OCI-LY3 (cell line): ENCODE data around the gene TP53BP1.

Experiments
- H2AFZ ChIP-seq: fragments of 200-600, 300-600 bp; shearing (Covaris generic); 2 replicates; pipeline ENCODE4 v1.6.0; 2014; ENCODE audit warnings: antibody characterized with exemption, low read depth, low read length
- H3K27ac ChIP-seq: fragments of 200-600, 300-600 bp; sonication (generic); 2 replicates; pipeline ENCODE4 v1.5.1; 2014; ENCODE audit warnings: mild to moderate bottlenecking, low read length, moderate library complexity, mixed read lengths
- H3K27me3 ChIP-seq: fragments of 200-600, 300-600 bp; sonication (generic); 2 replicates; pipeline ENCODE4 v1.6.1; 2014; ENCODE audit warnings: low read depth, low read length, mixed read lengths
- H3K36me3 ChIP-seq: fragments of 200-600, 300-600 bp; sonication (generic); replicated peaks from 2 replicates; pipeline ENCODE3; 2014; ENCODE audit warnings: low read depth, low read length, mixed read lengths
- H3K4me1 ChIP-seq: fragments of 300-600, 200-600 bp; sonication (generic); 2 replicates; pipeline ENCODE4 v1.6.1; 2014; ENCODE audit warnings: low read length, mixed read lengths
- H3K4me2 ChIP-seq: fragments of 200-600, 300-600 bp; sonication (generic); 2 replicates; pipeline ENCODE4 v1.6.1; 2014; ENCODE audit warnings: low read length, mixed read lengths
- H3K4me3 ChIP-seq: fragments of 300-600, 200-600 bp; sonication (generic); 2 replicates; pipeline ENCODE4 v1.5.1; 2014; ENCODE audit warnings: antibody characterized with exemption, mild to moderate bottlenecking, low read length, moderate library complexity
- H3K79me2 ChIP-seq: fragments of 300-600, 200-600 bp; shearing (Covaris generic); 2 replicates; pipeline ENCODE4 v1.6.1; 2014; ENCODE audit warnings: mild to moderate bottlenecking, low read length, mixed read lengths
- H3K9ac ChIP-seq: fragments of 300-600, 200-600 bp; shearing (Covaris generic); 2 replicates; pipeline ENCODE4 v1.6.0; 2014; ENCODE audit warnings: mild to moderate bottlenecking, low read length, moderate library complexity
- H3K9me3 ChIP-seq: fragments of 200-600, 300-600 bp; shearing (Covaris generic); 2 replicates; pipeline ENCODE4 v1.6.1; 2014; ENCODE audit warnings: low read length, mixed read lengths; ENCODE audit not compliant: insufficient read depth
- H4K20me1 ChIP-seq: fragments of 200-600, 300-600 bp; sonication (generic); 2 replicates; pipeline ENCODE4 v1.6.1; 2016; ENCODE audit warnings: low read length, mixed read lengths; ENCODE audit not compliant: insufficient read depth
- EZH2phosphoT487 ChIP-seq: fragments of 200-600 bp; shearing (Covaris generic); IDR thresholded peaks from 2 replicates; pipeline ENCODE4 v1.6.1; 2018; ENCODE audit warnings: antibody characterized with exemption, mixed run types, low read depth
- TF ChIP-seq, protein P1 (sequence below): fragments of 200-600, 300-600 bp; sonication (generic); IDR thresholded peaks from 2 replicates; pipeline ENCODE4 v1.5.1; 2014; ENCODE audit warnings: antibody characterized with exemption, low read length, low read depth

TP53BP1 gene

DNA sequence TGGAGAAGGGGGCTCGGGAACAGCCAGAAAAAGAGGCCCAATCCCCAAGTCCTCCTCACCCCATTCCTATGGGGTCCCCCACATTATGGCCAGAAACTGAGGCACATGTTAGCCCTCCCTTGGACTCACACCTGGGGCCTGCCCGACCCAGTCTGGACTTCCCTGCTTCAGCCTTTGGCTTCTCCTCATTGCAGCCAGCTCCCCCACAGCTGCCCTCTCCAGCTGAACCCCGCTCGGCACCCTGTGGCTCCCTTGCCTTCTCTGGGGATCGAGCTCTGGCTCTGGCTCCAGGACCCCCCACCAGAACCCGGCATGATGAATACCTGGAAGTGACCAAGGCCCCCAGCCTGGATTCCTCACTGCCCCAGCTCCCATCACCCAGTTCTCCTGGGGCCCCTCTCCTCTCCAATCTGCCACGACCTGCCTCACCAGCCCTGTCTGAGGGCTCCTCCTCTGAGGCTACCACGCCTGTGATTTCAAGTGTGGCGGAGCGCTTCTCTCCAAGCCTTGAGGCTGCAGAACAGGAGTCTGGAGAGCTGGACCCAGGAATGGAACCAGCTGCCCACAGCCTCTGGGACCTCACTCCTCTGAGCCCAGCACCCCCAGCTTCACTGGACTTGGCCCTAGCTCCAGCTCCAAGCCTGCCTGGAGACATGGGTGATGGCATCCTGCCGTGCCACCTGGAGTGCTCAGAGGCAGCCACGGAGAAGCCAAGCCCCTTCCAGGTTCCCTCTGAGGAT is 35.0 kb upstream of the TP53BP1 start:
- Histone ChIP-seq H3K4me3 (no peak overlapping the region), H2AFZ (no peak overlapping the region), H3K9ac (no peak overlapping the region), H3K4me2 (no peak overlapping the region), H3K36me3 (no peaks in the 10 kb centered on the region), H3K79me2 (no peaks in the 10 kb centered on the region), H3K27me3 (no peaks in the 10 kb centered on the region), H3K27ac (no peak overlapping the region), H4K20me1 (no peaks in the 10 kb centered on the region), H3K9me3 (no peaks in the 10 kb centered on the region), H3K4me1 (peaks cover 5% of the 10 kb centered on the region; the same call in 1 of the 2 replicates)
- TF ChIP-seq, protein P1, sequence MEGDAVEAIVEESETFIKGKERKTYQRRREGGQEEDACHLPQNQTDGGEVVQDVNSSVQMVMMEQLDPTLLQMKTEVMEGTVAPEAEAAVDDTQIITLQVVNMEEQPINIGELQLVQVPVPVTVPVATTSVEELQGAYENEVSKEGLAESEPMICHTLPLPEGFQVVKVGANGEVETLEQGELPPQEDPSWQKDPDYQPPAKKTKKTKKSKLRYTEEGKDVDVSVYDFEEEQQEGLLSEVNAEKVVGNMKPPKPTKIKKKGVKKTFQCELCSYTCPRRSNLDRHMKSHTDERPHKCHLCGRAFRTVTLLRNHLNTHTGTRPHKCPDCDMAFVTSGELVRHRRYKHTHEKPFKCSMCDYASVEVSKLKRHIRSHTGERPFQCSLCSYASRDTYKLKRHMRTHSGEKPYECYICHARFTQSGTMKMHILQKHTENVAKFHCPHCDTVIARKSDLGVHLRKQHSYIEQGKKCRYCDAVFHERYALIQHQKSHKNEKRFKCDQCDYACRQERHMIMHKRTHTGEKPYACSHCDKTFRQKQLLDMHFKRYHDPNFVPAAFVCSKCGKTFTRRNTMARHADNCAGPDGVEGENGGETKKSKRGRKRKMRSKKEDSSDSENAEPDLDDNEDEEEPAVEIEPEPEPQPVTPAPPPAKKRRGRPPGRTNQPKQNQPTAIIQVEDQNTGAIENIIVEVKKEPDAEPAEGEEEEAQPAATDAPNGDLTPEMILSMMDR, result no peak
- no peak for TF ChIP-seq EZH2phosphoT487

DNA sequence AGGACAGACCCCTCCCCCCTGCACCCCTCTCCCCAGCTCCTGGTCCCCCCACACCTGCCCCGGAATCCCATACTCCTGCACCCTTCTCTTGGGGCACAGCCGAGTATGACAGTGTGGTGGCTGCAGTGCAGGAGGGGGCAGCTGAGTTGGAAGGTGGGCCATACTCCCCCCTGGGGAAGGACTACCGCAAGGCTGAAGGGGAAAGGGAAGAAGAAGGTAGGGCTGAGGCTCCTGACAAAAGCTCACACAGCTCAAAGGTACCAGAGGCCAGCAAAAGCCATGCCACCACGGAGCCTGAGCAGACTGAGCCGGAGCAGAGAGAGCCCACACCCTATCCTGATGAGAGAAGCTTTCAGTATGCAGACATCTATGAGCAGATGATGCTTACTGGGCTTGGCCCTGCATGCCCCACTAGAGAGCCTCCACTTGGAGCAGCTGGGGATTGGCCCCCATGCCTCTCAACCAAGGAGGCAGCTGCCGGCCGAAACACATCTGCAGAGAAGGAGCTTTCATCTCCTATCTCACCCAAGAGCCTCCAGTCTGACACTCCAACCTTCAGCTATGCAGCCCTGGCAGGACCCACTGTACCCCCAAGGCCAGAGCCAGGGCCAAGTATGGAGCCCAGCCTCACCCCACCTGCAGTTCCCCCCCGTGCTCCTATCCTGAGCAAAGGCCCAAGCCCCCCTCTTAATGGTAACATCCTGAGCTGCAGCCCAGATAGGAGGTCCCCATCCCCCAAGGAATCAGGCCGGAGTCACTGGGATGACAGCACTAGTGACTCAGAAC is 34.3 kb upstream of the TP53BP1 start:
- Histone ChIP-seq H3K4me1 (peaks cover 5% of the 10 kb centered on the region; the same call in 1 of the 2 replicates), H3K27me3 (no peaks in the 10 kb centered on the region), H3K27ac (no peak overlapping the region), H3K9ac (no peak overlapping the region), H3K79me2 (no peaks in the 10 kb centered on the region), H3K4me2 (no peak overlapping the region), H3K36me3 (no peaks in the 10 kb centered on the region), H3K9me3 (no peaks in the 10 kb centered on the region), H3K4me3 (no peak overlapping the region), H4K20me1 (no peaks in the 10 kb centered on the region), H2AFZ (no peak overlapping the region)
- no peak for TF ChIP-seq EZH2phosphoT487
- TF ChIP-seq, protein P1, result no peak

DNA sequence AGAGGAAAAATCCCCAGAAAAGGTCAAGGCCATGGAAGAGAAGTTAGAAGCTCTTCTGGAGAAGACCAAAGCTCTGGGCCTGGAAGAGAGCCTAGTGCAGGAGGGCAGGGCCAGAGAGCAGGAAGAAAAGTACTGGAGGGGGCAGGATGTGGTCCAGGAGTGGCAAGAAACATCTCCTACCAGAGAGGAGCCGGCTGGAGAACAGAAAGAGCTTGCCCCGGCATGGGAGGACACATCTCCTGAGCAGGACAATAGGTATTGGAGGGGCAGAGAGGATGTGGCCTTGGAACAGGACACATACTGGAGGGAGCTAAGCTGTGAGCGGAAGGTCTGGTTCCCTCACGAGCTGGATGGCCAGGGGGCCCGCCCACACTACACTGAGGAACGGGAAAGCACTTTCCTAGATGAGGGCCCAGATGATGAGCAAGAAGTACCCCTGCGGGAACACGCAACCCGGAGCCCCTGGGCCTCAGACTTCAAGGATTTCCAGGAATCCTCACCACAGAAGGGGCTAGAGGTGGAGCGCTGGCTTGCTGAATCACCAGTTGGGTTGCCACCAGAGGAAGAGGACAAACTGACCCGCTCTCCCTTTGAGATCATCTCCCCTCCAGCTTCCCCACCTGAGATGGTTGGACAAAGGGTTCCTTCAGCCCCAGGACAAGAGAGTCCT is 33.4 kb upstream of the TP53BP1 start:
- Histone ChIP-seq H3K36me3 (no peaks in the 10 kb centered on the region), H2AFZ (no peak overlapping the region), H3K79me2 (no peaks in the 10 kb centered on the region), H3K9me3 (no peaks in the 10 kb centered on the region), H3K4me3 (no peak overlapping the region), H4K20me1 (no peaks in the 10 kb centered on the region), H3K27me3 (no peaks in the 10 kb centered on the region), H3K27ac (no peak overlapping the region), H3K9ac (no peak overlapping the region), H3K4me1 (peaks cover 5% of the 10 kb centered on the region; the same call in 1 of the 2 replicates), H3K4me2 (no peak overlapping the region)
- TF ChIP-seq EZH2phosphoT487, result no peak
- TF ChIP-seq, protein P1, result no peak

DNA sequence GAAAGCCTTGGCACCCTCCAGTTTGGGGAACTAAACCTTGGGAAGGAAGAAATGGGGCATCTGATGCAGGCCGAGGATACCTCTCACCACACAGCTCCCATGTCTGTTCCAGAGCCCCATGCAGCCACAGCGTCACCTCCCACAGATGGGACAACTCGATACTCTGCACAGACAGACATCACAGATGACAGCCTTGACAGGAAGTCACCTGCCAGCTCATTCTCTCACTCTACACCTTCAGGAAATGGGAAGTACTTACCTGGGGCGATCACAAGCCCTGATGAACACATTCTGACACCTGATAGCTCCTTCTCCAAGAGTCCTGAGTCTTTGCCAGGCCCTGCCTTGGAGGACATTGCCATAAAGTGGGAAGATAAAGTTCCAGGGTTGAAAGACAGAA is 32.2 kb upstream of the TP53BP1 start:
- no peaks in the 10 kb centered on the region for H3K27me3 ChIP-seq
- H3K9me3 ChIP-seq, result no peaks in the 10 kb centered on the region
- peaks cover 5% of the 10 kb centered on the region; the same call in 1 of the 2 replicates for H3K4me1 ChIP-seq
- no peak overlapping the region for H3K4me2 ChIP-seq
- H3K36me3 ChIP-seq, result no peaks in the 10 kb centered on the region
- H3K4me3 ChIP-seq, result no peak overlapping the region
- TF ChIP-seq, protein P1, result no peak
- no peak for TF ChIP-seq EZH2phosphoT487
- no peak overlapping the region for H3K9ac ChIP-seq
- no peaks in the 10 kb centered on the region for H3K79me2 ChIP-seq
- H3K27ac ChIP-seq, result no peak overlapping the region
- H4K20me1 ChIP-seq, result no peaks in the 10 kb centered on the region
- no peak overlapping the region for H2AFZ ChIP-seq
